HepG2 (cell line): ENCODE data around the gene SLC16A3. TPM values are rescaled to one million over a fixed set of nuclear protein-coding genes. Genes with fewer than 3 reads are reported as not detected.
A peak's percentile ranks its signal among the peaks of the same experiment; 100 is the strongest.

Experiments used
- BCL6 ChIP-seq: IDR thresholded peaks from 2 replicates; pipeline ENCODE4 v1.6.1; 2016; ENCODE audit warnings: missing genetic modification reagents, missing compliant biosample characterization
- BORCS8-MEF2B ChIP-seq: sonication (generic); formaldehyde crosslinking; IDR thresholded peaks from 2 replicates; pipeline ENCODE4 v1.8.0; 2022; ENCODE audit warnings: mild to moderate bottlenecking, missing genetic modification reagents
- CHD2 ChIP-seq: IDR thresholded peaks from 2 replicates; pipeline ENCODE4 v1.6.1; 2011; ENCODE audit warnings: low read depth, low read length, improper control_type of control experiment
- ELF1 ChIP-seq: sonication (generic); formaldehyde crosslinking; IDR thresholded peaks from 2 replicates; pipeline ENCODE4 v1.4.0; 2020; ENCODE audit warnings: missing genetic modification reagents
- GTF2F1 ChIP-seq: fragments of 150-350 bp; IDR thresholded peaks from 2 replicates; pipeline ENCODE4 v1.6.1; 2014; ENCODE audit warnings: low read length
- HOXA5 ChIP-seq: sonication (generic); formaldehyde crosslinking; IDR thresholded peaks from 2 replicates; pipeline ENCODE4 v1.4.0; 2020; ENCODE audit warnings: missing genetic modification reagents
- MBNL3 ChIP-seq: fragments of 250-450 bp; sonication (Bioruptor Pico); conservative IDR thresholded peaks from 2 replicates; pipeline ENCODE4 v1.8.0; 2022; ENCODE audit warnings: mild to moderate bottlenecking, inconsistent platforms
- NFAT5 ChIP-seq: sonication (generic); formaldehyde crosslinking; IDR thresholded peaks from 2 replicates; pipeline ENCODE4 v1.4.0; 2020; ENCODE audit warnings: missing genetic modification reagents
- NFIC ChIP-seq: IDR thresholded peaks from 2 replicates; pipeline ENCODE4 v1.6.1; 2012; ENCODE audit warnings: mild to moderate bottlenecking, low read length, inconsistent platforms
- SNRNP70 ChIP-seq: fragments of 200-400 bp; formaldehyde crosslinking; IDR thresholded peaks from 2 replicates; pipeline ENCODE4 v1.6.1; 2017; ENCODE audit warnings: mild to moderate bottlenecking, low read depth, low read length, moderate library complexity
- TGIF2 ChIP-seq: IDR thresholded peaks from 2 replicates; pipeline ENCODE4 v1.6.1; 2016; ENCODE audit warnings: control low read depth, missing compliant biosample characterization
- TRIM24 ChIP-seq: sonication (generic); formaldehyde crosslinking; IDR thresholded peaks from 2 replicates; pipeline ENCODE4 v1.8.0; 2022; ENCODE audit warnings: mild to moderate bottlenecking, missing genetic modification reagents
- ZHX1 ChIP-seq: sonication (generic); formaldehyde crosslinking; IDR thresholded peaks from 2 replicates; pipeline ENCODE4 v1.8.1; 2022; ENCODE audit warnings: low read depth, mild to moderate bottlenecking, missing genetic modification reagents
- ZNF333 ChIP-seq: sonication (generic); formaldehyde crosslinking; IDR thresholded peaks from 2 replicates; pipeline ENCODE4 v1.4.0; 2020; ENCODE audit warnings: mild to moderate bottlenecking, missing genetic modification reagents, borderline replicate concordance
- ZNF362 ChIP-seq: sonication (generic); formaldehyde crosslinking; IDR thresholded peaks from 2 replicates; pipeline ENCODE4 v1.4.0; 2020; ENCODE audit warnings: missing genetic modification reagents, mild to moderate bottlenecking, borderline replicate concordance
- ZNF530 ChIP-seq: sonication (generic); formaldehyde crosslinking; IDR thresholded peaks from 2 replicates; pipeline ENCODE4 v1.5.0; 2020; ENCODE audit warnings: low read depth, mild to moderate bottlenecking, missing genetic modification reagents
- ZNF879 ChIP-seq: sonication (generic); formaldehyde crosslinking; IDR thresholded peaks from 2 replicates; pipeline ENCODE4 v1.8.1; 2023; ENCODE audit warnings: missing genetic modification reagents
- polyA plus RNA-seq, 8 experiments: library from polyadenylated mRNA; depleted of rRNA in 3 of 8; stranded (reverse) in 7 of 8; unstranded in 1 of 8; fragments of >200 nt; fragmentation: Illumina TruSeq in 4 of 8; extraction: Trizol in 4 of 8; gene quantifications; 2 replicates each; pipeline versions ENCODE4 v1.2.1 to v1.2.3, GENCODE V29; 2011 to 2016; ENCODE audit warnings: low read depth in 4 of 8, missing spikeins in 1 of 8, mixed read lengths in 1 of 8; ENCODE audit not compliant: insufficient read depth in 1 of 8
- total RNA-seq, 5 experiments: library from RNA; depleted of rRNA; stranded (reverse); fragments of >200 nt; fragmentation: Illumina TruSeq; extraction: Trizol; gene quantifications; 2 replicates each; pipeline ENCODE4 v1.2.3, GENCODE V29; 2016; ENCODE audit warnings: low read depth in 1 of 5

Gene SLC16A3
- total and polyA plus RNA-seq, 2 of the 13 experiments (the other 11 are each of a cell fraction or from before 2014, with no cell fraction given): 242 to 349 TPM

- TF ChIP-seq NFAT5 (CRISPR knock-in tag): no peak
- TF ChIP-seq ZNF530 (CRISPR knock-in tag): no peak
- TF ChIP-seq BCL6 (CRISPR knock-in tag): 0 out of 2 replicates have a peak, but pooled peaks have one; percentile 50
- 0 out of 2 replicates have a peak, but pooled peaks have one; percentile 13 for TF ChIP-seq ZNF362 (CRISPR knock-in tag)
- TF ChIP-seq ZNF333 (CRISPR knock-in tag): peak; percentile 54; the same call in 1 of the 2 replicates
- TF ChIP-seq HOXA5 (CRISPR knock-in tag): no peak
- no peak for TF ChIP-seq ELF1 (CRISPR knock-in tag)
- peak; percentile 78 for TF ChIP-seq NFIC
- TF ChIP-seq SNRNP70: no peak
- no peak for TF ChIP-seq TRIM24 (CRISPR knock-in tag)
- TF ChIP-seq BORCS8-MEF2B (CRISPR knock-in tag): peak; percentile 37; the same call in 1 of the 2 replicates
- TF ChIP-seq ZHX1 (CRISPR knock-in tag): no peak
- no peak for TF ChIP-seq GTF2F1
- TF ChIP-seq CHD2: no peak
- no peak for TF ChIP-seq MBNL3 (CRISPR knock-in tag)
- no peak for TF ChIP-seq ZNF879 (CRISPR knock-in tag)
- TF ChIP-seq TGIF2 (CRISPR knock-in tag): no peak
Measured at GRCh38 chr17:82188001-82188961, 40.6 kb upstream of the SLC16A3 start (continued).
